Upper lobe of left lung (tissue), 6 donors: Measurements from ENCODE around the gene PRORP. TPM values are rescaled to one million over a fixed set of nuclear protein-coding genes. Genes with fewer than 3 reads are reported as not detected.

ENCODE experiments used
- ATAC-seq, 2 donors: fragments of 200-7000 bp; cut with Tn5 transposase; one replicate each; pipeline ENCODE4 v1.9.1; 2022; ENCODE audit warnings: mild to moderate bottlenecking in 2 of 2, moderate library complexity in 2 of 2; ENCODE audit not compliant: low FRiP score in 2 of 2
- DNase-seq, 2 donors: peaks; one replicate each; pipeline ENCODE4 v3.0.0-alpha.2; 2019 to 2020
- H3K27ac ChIP-seq, 4 donors: fragments of 200-600 bp; sonication (generic); one replicate each; pipeline ENCODE4 v1.5.1; 2016 to 2019
- H3K27me3 ChIP-seq, 4 donors: fragments of 200-600 bp; sonication (generic); one replicate each; pipeline ENCODE4 v1.5.1; 2017 to 2019
- H3K36me3 ChIP-seq, 4 donors: fragments of 200-600 bp; sonication (generic); one replicate each; pipeline ENCODE4 v1.5.1; 2016 to 2019
- H3K4me1 ChIP-seq, 4 donors: fragments of 200-600 bp; sonication (generic); one replicate each; pipeline ENCODE4 v1.5.1; 2018 to 2019
- H3K4me3 ChIP-seq, 4 donors: fragments of 200-600 bp; sonication (generic); one replicate each; pipeline ENCODE4 v1.5.1; 2017 to 2019; ENCODE audit warnings: mild to moderate bottlenecking in 2 of 4, moderate library complexity in 1 of 4
- H3K9me3 ChIP-seq, 4 donors: fragments of 200-600 bp; sonication (generic); one replicate each; pipeline ENCODE4 v1.5.1; 2018 to 2019
- EP300 ChIP-seq, 4 donors: sonication (generic); formaldehyde crosslinking; IDR thresholded peaks; one replicate each; pipeline ENCODE4 v1.5.1; 2017; ENCODE audit warnings: antibody characterized with exemption in 4 of 4, control low read depth in 2 of 4
- POLR2A ChIP-seq, 4 donors: fragments of 450-650 bp; IDR thresholded peaks; one replicate each; pipeline ENCODE4 v1.5.1; 2016 to 2017; ENCODE audit warnings: antibody characterized with exemption in 4 of 4, mild to moderate bottlenecking in 2 of 4
- POLR2AphosphoS5 ChIP-seq, 2 donors: sonication (generic); formaldehyde crosslinking; IDR thresholded peaks; one replicate each; pipeline ENCODE4 v1.5.1; 2017; ENCODE audit warnings: antibody characterized with exemption in 2 of 2
- WGBS, 2 donors: methylation state at CpG; one replicate each; pipeline ENCODE4 v1.1.5; 2017 to 2018; 5-methylcytosine and 5-hydroxymethylcytosine counted together
- total RNA-seq, 6 donors: library from RNA; depleted of rRNA in 4 of 6; stranded (reverse); fragments of >200 nt in 4 of 6; gene quantifications; one replicate each; pipeline versions ENCODE4 v1.1.0 to v1.2.1, GENCODE V29; 2016 to 2021
- TF ChIP-seq, protein P1 (sequence below), 6 experiments: fragments of 450-650 bp in 4 of 6; fragments of 200-600 bp in 2 of 6; sonication (generic) in 2 of 6; IDR thresholded peaks; one replicate each; pipeline ENCODE4 v1.5.1; 2016 to 2019; ENCODE audit warnings: antibody characterized with exemption in 6 of 6
- donor health status: DM: no; HTN: no; CAD: no; lungs with moderate emphysema.
- donor health status: DM: no; HTN: yes; CAD: no; lungs with severe emphysema.

The PRORP gene
- total RNA-seq, 6 donors from 2014 or later: 19.0 to 43.3 (median 30.2) TPM

DNA sequence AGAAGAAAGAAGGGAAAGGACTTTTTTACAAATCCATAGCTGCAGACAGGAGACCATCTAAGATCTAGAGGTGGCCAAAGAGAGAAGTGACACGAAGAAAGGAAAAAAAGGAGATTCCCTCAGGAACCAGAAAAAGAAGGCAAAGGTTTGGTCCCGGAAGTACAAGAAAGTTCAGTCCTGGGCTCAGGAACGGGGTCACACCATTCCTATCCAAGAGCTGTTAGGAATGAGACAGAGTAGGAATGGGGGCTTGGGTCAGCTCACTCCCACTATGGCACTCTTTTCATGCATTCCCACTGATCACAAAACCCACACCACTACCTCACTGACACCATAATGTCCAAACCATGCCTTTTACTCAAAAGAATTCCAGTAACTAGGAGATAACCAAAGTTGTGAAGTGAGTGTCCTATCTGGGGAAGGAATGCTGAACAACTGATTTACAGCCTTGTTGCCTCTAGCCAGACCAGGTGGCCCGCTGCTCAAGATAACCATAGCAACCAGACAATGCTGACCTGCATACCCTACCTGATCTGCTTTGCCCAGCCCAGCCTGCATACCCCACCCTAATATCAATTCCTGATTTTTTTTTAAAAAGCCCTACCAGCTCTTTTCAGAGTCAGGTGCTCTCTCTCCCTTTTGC is 8.9 kb upstream of the PRORP start:
- Histone ChIP-seq H3K27ac (no peak overlapping the region), H3K9me3 (no peaks in the 10 kb centered on the region), H3K4me3 (no peak overlapping the region), H3K27me3 (no peaks in the 10 kb centered on the region), H3K4me1 (peaks cover 0 to 4% (median under 1%) of the 10 kb centered on the region in 4 donors), H3K36me3 (peaks cover 18 to 73% (median 45%) of the 10 kb centered on the region in 4 donors)
- DNase-seq (no peak), ATAC-seq (no peak)
- WGBS, 2 donors: 92 to 94% methylated on average over 4 of the region's 4 CpGs
- TF ChIP-seq POLR2AphosphoS5 (IDR thresholded peaks at IDR 0.05): no peak
- no peak for TF ChIP-seq EP300 (IDR thresholded peaks at IDR 0.05)
- TF ChIP-seq, protein P1, sequence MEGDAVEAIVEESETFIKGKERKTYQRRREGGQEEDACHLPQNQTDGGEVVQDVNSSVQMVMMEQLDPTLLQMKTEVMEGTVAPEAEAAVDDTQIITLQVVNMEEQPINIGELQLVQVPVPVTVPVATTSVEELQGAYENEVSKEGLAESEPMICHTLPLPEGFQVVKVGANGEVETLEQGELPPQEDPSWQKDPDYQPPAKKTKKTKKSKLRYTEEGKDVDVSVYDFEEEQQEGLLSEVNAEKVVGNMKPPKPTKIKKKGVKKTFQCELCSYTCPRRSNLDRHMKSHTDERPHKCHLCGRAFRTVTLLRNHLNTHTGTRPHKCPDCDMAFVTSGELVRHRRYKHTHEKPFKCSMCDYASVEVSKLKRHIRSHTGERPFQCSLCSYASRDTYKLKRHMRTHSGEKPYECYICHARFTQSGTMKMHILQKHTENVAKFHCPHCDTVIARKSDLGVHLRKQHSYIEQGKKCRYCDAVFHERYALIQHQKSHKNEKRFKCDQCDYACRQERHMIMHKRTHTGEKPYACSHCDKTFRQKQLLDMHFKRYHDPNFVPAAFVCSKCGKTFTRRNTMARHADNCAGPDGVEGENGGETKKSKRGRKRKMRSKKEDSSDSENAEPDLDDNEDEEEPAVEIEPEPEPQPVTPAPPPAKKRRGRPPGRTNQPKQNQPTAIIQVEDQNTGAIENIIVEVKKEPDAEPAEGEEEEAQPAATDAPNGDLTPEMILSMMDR (IDR thresholded peaks at IDR 0.05): no peak
- TF ChIP-seq POLR2A (IDR thresholded peaks at IDR 0.05): no peak

DNA sequence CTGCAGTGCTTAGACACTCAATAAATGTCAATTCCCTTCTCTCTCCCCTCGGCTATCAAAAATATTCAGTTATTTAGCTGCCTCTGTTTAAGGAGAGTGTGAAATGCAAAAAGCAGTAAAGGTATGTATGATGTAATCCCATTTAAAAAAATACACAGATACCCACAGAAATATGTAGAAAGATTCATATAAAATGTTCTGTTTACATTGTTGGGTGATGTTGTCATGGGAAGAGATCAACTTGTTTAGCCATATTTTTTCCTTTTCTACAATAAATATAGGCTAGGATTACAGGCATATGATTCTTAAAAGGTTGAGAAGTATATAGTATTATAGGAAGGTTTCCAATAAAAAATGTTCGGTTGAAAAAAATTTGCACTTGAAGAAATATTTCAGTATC is 8.3 kb upstream of the PRORP start:
- H3K9me3 ChIP-seq: no peaks in the 10 kb centered on the region
- no peak overlapping the region for H3K4me3 ChIP-seq
- H3K4me1 ChIP-seq: peaks cover 0 to 7% (median 2%) of the 10 kb centered on the region in 4 donors
- DNase-seq (no peak), ATAC-seq (no peak)
- WGBS, 2 donors: 83 to 86% methylated on average over 2 of the region's 2 CpGs
- no peak overlapping the region for H3K27ac ChIP-seq
- H3K36me3 ChIP-seq: peaks cover 18 to 67% (median 41%) of the 10 kb centered on the region in 4 donors
- TF ChIP-seq EP300 (IDR thresholded peaks at IDR 0.05): no peak
- TF ChIP-seq POLR2A (IDR thresholded peaks at IDR 0.05): no peak
- TF ChIP-seq POLR2AphosphoS5 (IDR thresholded peaks at IDR 0.05): no peak
- TF ChIP-seq, protein P1 (IDR thresholded peaks at IDR 0.05): no peak
- H3K27me3 ChIP-seq: no peaks in the 10 kb centered on the region

DNA sequence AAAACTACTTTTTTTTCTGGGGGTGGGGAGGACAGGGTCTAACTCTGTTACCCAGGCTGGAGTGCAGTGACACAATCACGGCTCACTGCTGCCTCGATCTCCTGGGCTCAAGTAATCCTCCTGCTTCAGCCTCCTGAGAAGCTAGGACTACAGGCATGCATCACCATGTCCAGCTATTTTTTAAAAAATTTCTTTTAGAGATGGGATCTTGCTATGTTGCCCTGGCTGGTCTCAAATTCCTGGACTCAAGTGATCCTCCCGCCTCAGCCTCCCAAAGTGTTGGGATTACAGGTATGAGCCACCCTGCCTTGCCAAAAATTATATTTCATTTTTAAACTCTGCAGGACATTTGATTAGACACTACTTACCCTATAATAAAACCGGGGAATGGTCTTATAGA is 6.1 kb upstream of the PRORP start:
- no peak overlapping the region for H3K4me3 ChIP-seq
- H3K27me3 ChIP-seq: no peaks in the 10 kb centered on the region
- H3K27ac ChIP-seq: no peak overlapping the region
- ATAC-seq (no peak), DNase-seq (no peak)
- TF ChIP-seq EP300 (IDR thresholded peaks at IDR 0.05): no peak
- TF ChIP-seq, protein P1 (IDR thresholded peaks at IDR 0.05): no peak
- no peak for TF ChIP-seq POLR2A (IDR thresholded peaks at IDR 0.05)
- TF ChIP-seq POLR2AphosphoS5 (IDR thresholded peaks at IDR 0.05): no peak
- WGBS, 2 donors: 95 to 98% methylated on average over 4 of the region's 4 CpGs
- peaks cover 10 to 53% (median 25%) of the 10 kb centered on the region in 4 donors for H3K36me3 ChIP-seq
- H3K4me1 ChIP-seq: peaks cover 6 to 22% (median 12%) of the 10 kb centered on the region in 4 donors
- H3K9me3 ChIP-seq: no peaks in the 10 kb centered on the region

DNA sequence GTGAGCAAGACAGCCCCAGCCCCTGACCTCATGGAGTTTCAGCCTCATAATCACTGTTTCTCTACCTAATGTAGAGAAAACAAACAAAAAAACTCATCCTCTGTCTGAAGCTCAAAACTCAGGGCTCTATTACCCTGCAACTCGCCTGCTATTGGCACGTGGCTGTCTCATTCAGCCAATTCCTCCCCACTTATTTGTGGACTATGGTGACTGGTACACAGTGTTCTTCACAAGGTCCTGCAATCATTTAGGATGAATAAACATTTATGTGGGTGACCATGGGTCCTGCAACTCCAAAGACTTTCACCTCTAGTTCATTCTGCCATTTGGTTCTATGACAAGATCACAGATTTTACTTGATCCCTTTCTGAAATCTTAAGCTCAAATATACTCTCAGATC is 5.2 kb upstream of the PRORP start:
- Histone ChIP-seq H3K27ac (no peak overlapping the region), H3K36me3 (peaks cover 10 to 45% (median 19%) of the 10 kb centered on the region in 4 donors), H3K27me3 (no peaks in the 10 kb centered on the region), H3K4me3 (no peak overlapping the region), H3K9me3 (no peaks in the 10 kb centered on the region), H3K4me1 (peaks cover 6 to 23% (median 12%) of the 10 kb centered on the region in 4 donors)
- ATAC-seq: no peak
- no peak for DNase-seq
- 90 to 100% methylated on average over 2 of the region's 2 CpGs for whole genome bisulfite sequencing, 2 donors
- TF ChIP-seq POLR2AphosphoS5 (IDR thresholded peaks at IDR 0.05): no peak
- TF ChIP-seq EP300 (IDR thresholded peaks at IDR 0.05): peak in 1 of 4 donors; percentile 4

DNA sequence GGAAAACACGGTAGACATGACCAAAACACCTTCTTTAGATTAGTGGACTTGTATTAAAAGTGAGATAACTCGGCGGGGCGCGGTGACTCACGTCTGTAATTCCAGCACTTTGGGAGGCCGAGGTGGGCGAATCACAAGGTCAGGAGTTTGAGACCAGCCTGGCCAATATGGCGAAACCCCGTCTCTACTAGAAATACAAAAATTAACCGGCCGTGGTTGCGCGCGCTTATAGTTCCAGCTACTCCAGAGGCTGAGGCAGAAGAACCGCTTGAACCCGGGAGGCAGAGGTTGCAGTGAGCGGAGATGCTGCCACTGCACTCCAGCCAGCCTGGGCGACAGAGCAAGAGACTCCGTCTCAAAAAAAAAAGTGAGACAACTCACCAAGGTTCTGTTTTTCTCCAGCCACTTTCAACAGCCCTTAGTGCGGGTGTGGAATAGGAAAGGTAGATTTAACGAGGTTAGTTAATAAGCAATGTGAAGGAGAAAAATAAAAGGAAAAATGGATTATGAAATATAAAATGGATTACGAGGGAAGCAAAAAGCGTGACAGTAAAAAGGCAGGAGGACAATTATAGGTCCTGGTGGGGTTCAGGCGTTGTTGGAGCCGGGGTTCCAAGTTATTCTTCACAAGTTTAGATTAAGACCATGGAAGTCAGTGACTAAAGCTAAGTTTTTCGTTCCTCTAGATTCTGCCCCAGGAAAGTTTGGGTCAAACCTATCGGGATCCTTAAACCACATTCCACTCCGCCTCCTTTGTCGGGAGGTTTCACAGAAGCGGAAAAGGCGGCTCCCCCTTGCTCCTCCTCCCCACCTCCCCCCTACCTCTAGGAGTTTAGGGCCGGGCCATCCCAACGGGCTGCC is 1.1 kb upstream of the PRORP start:
- peak in 1 of 2 donors; percentile 90 for ATAC-seq
- no peaks in the 10 kb centered on the region for H3K27me3 ChIP-seq
- peaks cover 0 to 11% (median 0%) of the 10 kb centered on the region in 4 donors for H3K36me3 ChIP-seq
- H3K27ac ChIP-seq: peak overlapping the region; percentile 93 to 97 (median 96)
- peaks cover 17 to 37% (median 25%) of the 10 kb centered on the region in 4 donors for H3K4me1 ChIP-seq
- 16 to 21% methylated on average over 33 to 34 of the region's 34 CpGs for WGBS, 2 donors
- no peak for DNase-seq
- TF ChIP-seq, protein P1 (IDR thresholded peaks at IDR 0.05): no peak
- peak in 1 of 4 donors; percentile 20 for TF ChIP-seq POLR2A (IDR thresholded peaks at IDR 0.05)
- peak overlapping the region; percentile 53 to 82 (median 71) for H3K4me3 ChIP-seq
- H3K9me3 ChIP-seq: no peaks in the 10 kb centered on the region
